Measurements from ENCODE around the gene LFNG.
"Not testable (repeated sequence)": the region's sequence is repeated elsewhere in the genome, so short reads cannot be mapped to it uniquely, and the experiment has no call there.

The LFNG gene

GRCh38 chr7:2530071-2530987 is 10.8 kb downstream of the LFNG start:
- no peak for DNase-seq (ENCODE audit: low spot score)

GRCh38 chr7:2530994-2531795 is 11.6 kb downstream of the LFNG start:
- DNase-seq (ENCODE audit: low spot score) = not testable (repeated sequence)

GRCh38 chr7:2531796-2532110 is 12.2 kb downstream of the LFNG start:
- DNase-seq (ENCODE audit: low spot score) = not testable (repeated sequence)

- not testable (repeated sequence) for DNase-seq (ENCODE audit: low spot score)
Measured at GRCh38 chr7:2532199-2532772, 12.7 kb downstream of the LFNG start.

GRCh38 chr7:2532816-2533215 is 13.2 kb downstream of the LFNG start:
- not testable (repeated sequence) for DNase-seq (ENCODE audit: low spot score)

- DNase-seq (ENCODE audit: low spot score) = not testable (repeated sequence)
Measured at GRCh38 chr7:2533566-2533965, 14.0 kb downstream of the LFNG start.

GRCh38 chr7:2534214-2534613 is 14.6 kb downstream of the LFNG start:
- not testable (repeated sequence) for DNase-seq (ENCODE audit: low spot score)

GRCh38 chr7:2535872-2536627 is 16.5 kb downstream of the LFNG start:
- not testable (repeated sequence) for DNase-seq (ENCODE audit: low spot score)

GRCh38 chr7:2537981-2538851 is 18.6 kb downstream of the LFNG start:
- no peak for DNase-seq (ENCODE audit: low spot score)

- no peak for DNase-seq (ENCODE audit: low spot score)
Measured at GRCh38 chr7:2539031-2539911, 19.7 kb downstream of the LFNG start.

GRCh38 chr7:2540133-2540532 is 20.6 kb downstream of the LFNG start:
- DNase-seq (ENCODE audit: low spot score) = no peak

GRCh38 chr7:2540641-2541051 is 21.1 kb downstream of the LFNG start:
- DNase-seq (ENCODE audit: low spot score) = no peak

- no peak for DNase-seq (ENCODE audit: low spot score)
Measured at GRCh38 chr7:2541291-2542010, 21.9 kb downstream of the LFNG start.

- DNase-seq (ENCODE audit: low spot score) = no peak
Measured at GRCh38 chr7:2542011-2542915, 22.7 kb downstream of the LFNG start.

- DNase-seq (ENCODE audit: low spot score) = no peak
Measured at GRCh38 chr7:2542916-2543871, 23.6 kb downstream of the LFNG start.

GRCh38 chr7:2544541-2545188 is 25.1 kb downstream of the LFNG start:
- DNase-seq (ENCODE audit: low spot score) = no peak

Measured in HuH-7 (cell line).